A549 (cell line): Measurements from ENCODE around the gene FOXM1.

Source experiments
- CBX8 ChIP-seq: fragments of 200-600 bp; sonication (generic); IDR thresholded peaks from 2 replicates; pipeline ENCODE4 v1.6.1; 2016
- FOSL2 ChIP-seq, 2 experiments: fragments of 450-650 bp in 1 of 2; fragments of >200 bp in 1 of 2; sonication (Bioruptor Twin) in 1 of 2; formaldehyde crosslinking; IDR thresholded peaks; 2 replicates each; pipeline versions ENCODE4 v1.5.0 to v1.6.1; 2016 to 2020; ENCODE audit warnings: mild to moderate bottlenecking in 1 of 2, moderate library complexity in 1 of 2
- JUNB ChIP-seq: fragments of >200 bp; sonication (Bioruptor Twin); formaldehyde crosslinking; IDR thresholded peaks from 2 replicates; pipeline ENCODE4 v1.6.1; 2016
- POLR2A ChIP-seq: IDR thresholded peaks from 2 replicates; pipeline ENCODE4 v1.6.1; 2012; ENCODE audit warnings: mild to moderate bottlenecking, low read length
- RFX5 ChIP-seq: fragments of 450-650 bp; IDR thresholded peaks from 2 replicates; pipeline ENCODE4 v1.7.1; 2014; ENCODE audit warnings: antibody characterized with exemption, mild to moderate bottlenecking, moderate library complexity
- TF ChIP-seq, protein P1 (sequence below): fragments of >200 bp; sonication (Bioruptor Twin); formaldehyde crosslinking; IDR thresholded peaks from 3 replicates; pipeline ENCODE4 v1.5.1; 2016

DNA sequence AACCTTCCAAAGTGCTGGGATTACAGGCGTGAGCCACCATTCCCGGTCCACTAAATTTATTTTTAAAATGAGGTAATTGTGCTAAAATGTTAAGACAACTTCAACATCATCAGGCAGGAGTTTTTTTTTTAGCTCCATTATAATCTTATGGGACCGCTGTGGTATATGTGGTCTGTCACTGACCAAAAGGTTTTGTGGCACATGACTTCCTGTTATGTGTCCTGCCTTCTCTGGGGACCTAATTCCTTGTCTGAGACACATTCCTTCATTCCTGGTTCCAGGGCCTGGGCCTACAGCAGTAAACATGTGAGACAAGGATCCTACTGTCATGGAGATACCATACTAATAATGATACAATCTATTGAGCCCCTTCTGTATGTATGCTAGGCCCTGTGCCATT, 25.0 kb downstream of the FOXM1 start:
- TF ChIP-seq, protein P1, sequence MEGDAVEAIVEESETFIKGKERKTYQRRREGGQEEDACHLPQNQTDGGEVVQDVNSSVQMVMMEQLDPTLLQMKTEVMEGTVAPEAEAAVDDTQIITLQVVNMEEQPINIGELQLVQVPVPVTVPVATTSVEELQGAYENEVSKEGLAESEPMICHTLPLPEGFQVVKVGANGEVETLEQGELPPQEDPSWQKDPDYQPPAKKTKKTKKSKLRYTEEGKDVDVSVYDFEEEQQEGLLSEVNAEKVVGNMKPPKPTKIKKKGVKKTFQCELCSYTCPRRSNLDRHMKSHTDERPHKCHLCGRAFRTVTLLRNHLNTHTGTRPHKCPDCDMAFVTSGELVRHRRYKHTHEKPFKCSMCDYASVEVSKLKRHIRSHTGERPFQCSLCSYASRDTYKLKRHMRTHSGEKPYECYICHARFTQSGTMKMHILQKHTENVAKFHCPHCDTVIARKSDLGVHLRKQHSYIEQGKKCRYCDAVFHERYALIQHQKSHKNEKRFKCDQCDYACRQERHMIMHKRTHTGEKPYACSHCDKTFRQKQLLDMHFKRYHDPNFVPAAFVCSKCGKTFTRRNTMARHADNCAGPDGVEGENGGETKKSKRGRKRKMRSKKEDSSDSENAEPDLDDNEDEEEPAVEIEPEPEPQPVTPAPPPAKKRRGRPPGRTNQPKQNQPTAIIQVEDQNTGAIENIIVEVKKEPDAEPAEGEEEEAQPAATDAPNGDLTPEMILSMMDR = no peak
- no peak for TF ChIP-seq FOSL2 (IDR thresholded peaks at IDR 0.05)
- no peak for TF ChIP-seq FOSL2 (CRISPR knock-in tag; IDR thresholded peaks at IDR 0.05)
- TF ChIP-seq RFX5 = no peak
- no peak for TF ChIP-seq JUNB
- no peak for TF ChIP-seq POLR2A
- TF ChIP-seq CBX8 = no peak
